IMR-90 (cell line): ENCODE results near the gene WDR70. TPM values are rescaled to one million over a fixed set of nuclear protein-coding genes. Genes with fewer than 3 reads are reported as not detected.

ENCODE experiments used
- ATAC-seq: fragments of 200-7000 bp; cut with Tn5 transposase; 2 replicates; pipeline ENCODE4 v1.9.1; 2020; ENCODE audit warnings: low read depth, mild to moderate bottlenecking, moderate library complexity
- BruUV-seq: library from RNA; stranded (reverse); fragments of 400-500 nt; replicated peaks from 2 replicates; lab custom pipeline; 2021; lab: Mats Ljungman, UMichigan
- CTCF ChIA-PET: fragments of 300-600 bp; formaldehyde crosslinking; extraction: SDS; loops from one replicate; lab custom pipeline; 2021; ENCODE audit warnings: antibody characterized with exemption; lab: Yijun Ruan, JAX
- POLR2A ChIA-PET: fragments of 300-600 bp; sonication (Branson Sonifier 250); formaldehyde crosslinking; loops from one replicate; lab custom pipeline; 2022; ENCODE audit warnings: antibody characterized with exemption; ENCODE audit not compliant: unreplicated experiment; lab: Charles Lee
- DNase-seq: peaks from one replicate; pipeline ENCODE4 v3.0.0; 2013
- H2AFZ ChIP-seq: replicated peaks from 2 replicates; pipeline ENCODE3; 2013; ENCODE audit warnings: low read length, mild to moderate bottlenecking; ENCODE audit not compliant: poor library complexity
- H2AK5ac ChIP-seq: 2 replicates; pipeline ENCODE4 v1.6.1; 2013; ENCODE audit warnings: low read depth, low read length, inconsistent platforms
- H2AK9ac ChIP-seq: replicated peaks from 2 replicates; pipeline ENCODE3; 2013; ENCODE audit warnings: mild to moderate bottlenecking, low read depth, low read length, moderate library complexity; ENCODE audit not compliant: poor library complexity
- H2BK120ac ChIP-seq: 2 replicates; pipeline ENCODE4 v1.6.1; 2013; ENCODE audit warnings: low read depth, low read length, inconsistent platforms
- H2BK15ac ChIP-seq: 3 replicates; pipeline ENCODE4 v1.6.1; 2013; ENCODE audit warnings: low read depth, low read length, inconsistent platforms
- H2BK20ac ChIP-seq: 2 replicates; pipeline ENCODE4 v1.6.1; 2013; ENCODE audit warnings: low read depth, mild to moderate bottlenecking, inconsistent platforms, low read length, moderate library complexity
- H2BK5ac ChIP-seq: 2 replicates; pipeline ENCODE4 v1.6.1; 2013; ENCODE audit warnings: mild to moderate bottlenecking, low read depth, low read length, inconsistent platforms; ENCODE audit not compliant: poor library complexity, severe bottlenecking
- H3K14ac ChIP-seq: replicated peaks from 2 replicates; pipeline ENCODE4 v1.6.1; 2013; ENCODE audit warnings: low read depth, low read length, inconsistent platforms
- H3K18ac ChIP-seq: 2 replicates; pipeline ENCODE4 v1.6.1; 2013; ENCODE audit warnings: low read depth, low read length, control low read depth
- H3K23ac ChIP-seq: 2 replicates; pipeline ENCODE4 v1.6.1; 2013; ENCODE audit warnings: low read depth, low read length, inconsistent platforms
- H3K27ac ChIP-seq: 2 replicates; pipeline ENCODE4 v1.5.1; 2013; ENCODE audit warnings: mild to moderate bottlenecking, control low read depth, low read length; ENCODE audit not compliant: insufficient read depth
- H3K27me3 ChIP-seq: 2 replicates; pipeline ENCODE4 v1.6.1; 2013; ENCODE audit warnings: low read length; ENCODE audit not compliant: control insufficient read depth, insufficient read depth
- H3K36me3 ChIP-seq: 2 replicates; pipeline ENCODE4 v1.6.1; 2013; ENCODE audit warnings: low read length, mixed read lengths; ENCODE audit not compliant: control insufficient read depth, insufficient read depth
- H3K4ac ChIP-seq: 2 replicates; pipeline ENCODE4 v1.6.1; 2013; ENCODE audit warnings: low read depth, low read length, inconsistent platforms
- H3K4me1 ChIP-seq: 2 replicates; pipeline ENCODE4 v1.6.1; 2013; ENCODE audit warnings: low read length, mixed read lengths; ENCODE audit not compliant: control insufficient read depth, insufficient read depth
- H3K4me2 ChIP-seq: 2 replicates; pipeline ENCODE4 v1.6.1; 2013; ENCODE audit warnings: low read depth, mild to moderate bottlenecking, control low read depth, low read length, moderate library complexity
- H3K4me3 ChIP-seq: 2 replicates; pipeline ENCODE4 v1.5.1; 2013; ENCODE audit warnings: low read depth, mild to moderate bottlenecking, control low read depth, low read length, moderate library complexity; ENCODE audit not compliant: insufficient read depth
- H3K56ac ChIP-seq: 2 replicates; pipeline ENCODE4 v1.6.1; 2013; ENCODE audit warnings: low read length, inconsistent platforms; ENCODE audit not compliant: insufficient read depth; ENCODE audit errors: extremely low read depth
- H3K79me1 ChIP-seq, 2 experiments: 2 replicates each; pipeline ENCODE4 v1.6.1; 2013; ENCODE audit warnings: low read length in 2 of 2, inconsistent platforms in 1 of 2, low read depth in 1 of 2
- H3K9ac ChIP-seq: 2 replicates; pipeline ENCODE4 v1.6.1; 2013; ENCODE audit warnings: low read depth, low read length, control low read depth
- H3K9me1 ChIP-seq: 2 replicates; pipeline ENCODE4 v1.6.1; 2013; ENCODE audit warnings: low read length, inconsistent platforms; ENCODE audit not compliant: insufficient read depth
- H3K9me3 ChIP-seq: 2 replicates; pipeline ENCODE4 v1.6.1; 2013; ENCODE audit warnings: low read length; ENCODE audit not compliant: control insufficient read depth, insufficient read depth
- H4K20me1 ChIP-seq: 2 replicates; pipeline ENCODE4 v1.6.1; 2013; ENCODE audit warnings: low read length, inconsistent platforms; ENCODE audit not compliant: insufficient read depth
- H4K5ac ChIP-seq: 2 replicates; pipeline ENCODE4 v1.6.1; 2013; ENCODE audit warnings: mild to moderate bottlenecking, low read depth, low read length, control low read depth
- H4K8ac ChIP-seq, 2 experiments: 2 replicates each; pipeline ENCODE4 v1.6.1; 2013; ENCODE audit warnings: low read depth in 2 of 2, low read length in 2 of 2, control low read depth in 1 of 2, inconsistent platforms in 1 of 2
- H4K91ac ChIP-seq: 2 replicates; pipeline ENCODE4 v1.6.1; 2013; ENCODE audit warnings: low read depth, low read length, inconsistent platforms; ENCODE audit not compliant: insufficient read depth
- BHLHE40 ChIP-seq: fragments of 150-350 bp; IDR thresholded peaks from 2 replicates; pipeline ENCODE4 v1.6.1; 2016; ENCODE audit warnings: mild to moderate bottlenecking, low read depth, low read length
- CEBPB ChIP-seq: IDR thresholded peaks from 2 replicates; pipeline ENCODE4 v1.6.1; 2012; ENCODE audit warnings: low read depth, low read length, improper control_type of control experiment
- CHD1 ChIP-seq: IDR thresholded peaks from 2 replicates; pipeline ENCODE4 v1.6.1; 2012; ENCODE audit warnings: low read depth, low read length, improper control_type of control experiment
- FOS ChIP-seq: fragments of 150-350 bp; IDR thresholded peaks from 2 replicates; pipeline ENCODE4 v1.6.1; 2016; ENCODE audit warnings: low read depth, low read length
- MAFK ChIP-seq: IDR thresholded peaks from 2 replicates; pipeline ENCODE4 v1.6.1; 2012; ENCODE audit warnings: low read depth, low read length, improper control_type of control experiment
- MAZ ChIP-seq: IDR thresholded peaks from 2 replicates; pipeline ENCODE4 v1.6.1; 2012; ENCODE audit warnings: low read depth, mild to moderate bottlenecking, low read length, improper control_type of control experiment, moderate library complexity, borderline replicate concordance
- NFE2L2 ChIP-seq: fragments of 150-350 bp; IDR thresholded peaks from 2 replicates; pipeline ENCODE4 v1.6.1; 2016; ENCODE audit warnings: low read depth, mild to moderate bottlenecking, low read length
- RAD21 ChIP-seq: IDR thresholded peaks from 2 replicates; pipeline ENCODE4 v1.6.1; 2012; ENCODE audit warnings: low read length, improper control_type of control experiment
- RCOR1 ChIP-seq: IDR thresholded peaks from 2 replicates; pipeline ENCODE4 v1.6.1; 2012; ENCODE audit warnings: mild to moderate bottlenecking, low read length, improper control_type of control experiment; ENCODE audit not compliant: insufficient replicate concordance
- SMC3 ChIP-seq: fragments of 150-350 bp; IDR thresholded peaks from 2 replicates; pipeline ENCODE4 v1.6.1; 2016; ENCODE audit warnings: low read depth, mild to moderate bottlenecking, antibody characterized with exemption, low read length, moderate library complexity
- WGBS, 2 experiments: methylation state at CpG; one replicate each; pipeline versions ENCODE4 v1.1.5 to v1.1.7; 2013; ENCODE audit warnings: missing lambda C conversion rate in 2 of 2; ENCODE audit not compliant: insufficient read length in 1 of 2; ENCODE audit errors: extremely low coverage in 2 of 2; 5-methylcytosine and 5-hydroxymethylcytosine counted together
- dilution Hi-C: fragments of 300-500 bp; cut with HindIII; formaldehyde crosslinking; loops from one replicate; pipeline ENCODE4 v1.14.3; 2018; ENCODE audit warnings: low sequenced_read_pairs; ENCODE audit not compliant: unreplicated experiment
- in situ Hi-C: fragments of 300-500 bp; cut with MboI; formaldehyde crosslinking; loops from 3 replicates; pipeline ENCODE4 v1.14.3; 2019; ENCODE audit warnings: low sequenced_read_pairs, inconsistent platforms, mixed read lengths
- intact Hi-C: fragments of 100-400 bp; cut with micrococcal nuclease; formaldehyde crosslinking; loops from 2 replicates; pipeline ENCODE4 v1.10.0; 2022
- polyA plus RNA-seq, 3 experiments: library from polyadenylated mRNA; depleted of rRNA; stranded (reverse); fragments of >200 nt; gene quantifications; 2 replicates each; pipeline ENCODE4 v1.2.3, GENCODE V29; 2012; ENCODE audit warnings: low replicate concordance in 1 of 3
- total RNA-seq: library from RNA; depleted of rRNA; stranded (reverse); fragments of >200 nt; gene quantifications from 2 replicates; pipeline ENCODE4 v1.2.3, GENCODE V29; 2012
- TF ChIP-seq, protein P1 (sequence below): fragments of 150-350 bp; IDR thresholded peaks from 2 replicates; pipeline ENCODE4 v1.6.1; 2016; ENCODE audit warnings: low read depth, mild to moderate bottlenecking, low read length, moderate library complexity, borderline replicate concordance

WDR70 gene
- total and polyA plus RNA-seq, 2 of the 4 experiments (the other 2 are of a cell fraction): 16.7 to 29.9 TPM

- peaks cover 7% of the 10 kb centered on the region for H3K9me1 ChIP-seq
These were observed 392.6 kb downstream of the WDR70 start for GRCh38 chr5:37771731-37772130.

More at GRCh38 chr5:37771731-37772130, 392.6 kb downstream of the WDR70 start:
- Histone ChIP-seq H3K36me3 (no peaks in the 10 kb centered on the region), H3K14ac (0 out of 2 replicates have a peak overlapping the region, but pooled peaks have one; percentile 99), H3K4me3 (no peak overlapping the region), H3K56ac (peak overlapping the region; percentile 87; the same call in 1 of the 2 replicates), H2AK5ac (no peak overlapping the region; the same call in 1 of the 2 replicates), H4K20me1 (peaks cover 6% of the 10 kb centered on the region), H3K9me3 (no peaks in the 10 kb centered on the region), H4K8ac (peak overlapping the region; percentile 85 to 97; a peak in 3 of 4 replicates), H3K4me1 (peaks cover 21% of the 10 kb centered on the region), H3K9ac (no peak overlapping the region), H3K4me2 (peak overlapping the region; percentile 66; the same call in 1 of the 2 replicates), H2BK5ac (peak overlapping the region; percentile 97), H2AFZ (peak overlapping the region; percentile 28), H2BK20ac (peak overlapping the region; percentile 100), H3K27ac (no peak overlapping the region; the same call in 1 of the 2 replicates), H3K79me1 (no peaks in the 10 kb centered on the region), H2AK9ac (peak overlapping the region; percentile 87), H2BK120ac (peak overlapping the region; percentile 100), H3K27me3 (no peaks in the 10 kb centered on the region), H3K4ac (peak overlapping the region; percentile 99; the same call in 1 of the 2 replicates), H3K23ac (peak overlapping the region; percentile 96; the same call in 1 of the 2 replicates), H4K5ac (peak overlapping the region; percentile 99; the same call in 1 of the 2 replicates), H3K18ac (peak overlapping the region; percentile 99; the same call in 1 of the 2 replicates), H2BK15ac (peak overlapping the region; percentile 98; the same call in 2 of the 3 replicates), H4K91ac (peak overlapping the region; percentile 99)
- DNase-seq: peak; percentile 98
- TF ChIP-seq SMC3: no peak
- TF ChIP-seq CEBPB: peak; percentile 31
- TF ChIP-seq CHD1: peak; percentile 57; the same call in 1 of the 2 replicates
- TF ChIP-seq MAZ: peak; percentile 42; the same call in 1 of the 2 replicates
- TF ChIP-seq, protein P1, sequence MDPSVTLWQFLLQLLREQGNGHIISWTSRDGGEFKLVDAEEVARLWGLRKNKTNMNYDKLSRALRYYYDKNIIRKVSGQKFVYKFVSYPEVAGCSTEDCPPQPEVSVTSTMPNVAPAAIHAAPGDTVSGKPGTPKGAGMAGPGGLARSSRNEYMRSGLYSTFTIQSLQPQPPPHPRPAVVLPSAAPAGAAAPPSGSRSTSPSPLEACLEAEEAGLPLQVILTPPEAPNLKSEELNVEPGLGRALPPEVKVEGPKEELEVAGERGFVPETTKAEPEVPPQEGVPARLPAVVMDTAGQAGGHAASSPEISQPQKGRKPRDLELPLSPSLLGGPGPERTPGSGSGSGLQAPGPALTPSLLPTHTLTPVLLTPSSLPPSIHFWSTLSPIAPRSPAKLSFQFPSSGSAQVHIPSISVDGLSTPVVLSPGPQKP: no peak
- peak; percentile 62 for TF ChIP-seq BHLHE40
- peak; percentile 86 for TF ChIP-seq FOS
- TF ChIP-seq RCOR1: peak; percentile 98
- peak; percentile 37 for TF ChIP-seq RAD21
- peak; percentile 19; the same call in 1 of the 2 replicates for TF ChIP-seq NFE2L2
- peak; percentile 27; the same call in 1 of the 2 replicates for TF ChIP-seq MAFK
- CTCF ChIA-PET: no interaction called here
- intact Hi-C loops: loop anchor here (5.0 kb wide), 2 partner anchors 66 to 421 kb away; no protein-coding TSS in a partner anchor
- peak; percentile 93 for ATAC-seq
- no CpG with 5 or more reads among the region's 2 CpGs for WGBS, 2 experiments
- dilution Hi-C loops: no loop called here
- POLR2A ChIA-PET: no interaction called here
- in situ Hi-C loops: no loop called here
- BruUV-seq: no TSS peak
